Measurements from ENCODE around the gene ARAP2.

ARAP2 gene

GRCh38 chr4:36037127-36037526 lies 207.2 kb downstream of the ARAP2 start:
- DNase-seq: no peak

GRCh38 chr4:36029951-36030350 lies 214.4 kb downstream of the ARAP2 start:
- DNase-seq: no peak

- DNase-seq: no peak
Observed at GRCh38 chr4:36027203-36027602, 217.1 kb downstream of the ARAP2 start.

GRCh38 chr4:36026348-36026880 lies 217.9 kb downstream of the ARAP2 start:
- no peak for DNase-seq

- no peak for DNase-seq
Observed at GRCh38 chr4:36024901-36025660, 219.2 kb downstream of the ARAP2 start.

GRCh38 chr4:36020351-36020750 lies 224.0 kb downstream of the ARAP2 start:
- no peak for DNase-seq
